Middle frontal gyrus (tissue), 1 donor: ENCODE results near the gene SIGMAR1.
"Not testable (repeated sequence)": the region's sequence is repeated elsewhere in the genome, so short reads cannot be mapped to it uniquely, and the experiment has no call there.

Experiments
- DNase-seq: peaks from one replicate; pipeline ENCODE4 v3.0.0-alpha.2; 2015; ENCODE audit warnings: low spot score; ENCODE audit errors: extremely low spot score

SIGMAR1 gene

GRCh38 chr9:34655394-34655793 is 17.8 kb upstream of the SIGMAR1 start:
- DNase-seq: no peak

GRCh38 chr9:34654323-34655051 is 16.9 kb upstream of the SIGMAR1 start:
- DNase-seq: peak; percentile 39

- DNase-seq: no peak
These were observed 15.8 kb upstream of the SIGMAR1 start for GRCh38 chr9:34653151-34654072.

GRCh38 chr9:34652602-34653000 is 15.0 kb upstream of the SIGMAR1 start:
- no peak for DNase-seq

GRCh38 chr9:34651876-34652601 is 14.5 kb upstream of the SIGMAR1 start, which contains the start of gene IL11RA:
TSS of gene IL11RA (plus strand) at chr9:34652185. CDS start at chr9:34655218, 3,033 bp downstream.
- DNase-seq: peak; percentile 71

GRCh38 chr9:34651321-34651720 is 13.7 kb upstream of the SIGMAR1 start:
- no peak for DNase-seq

GRCh38 chr9:34650816-34651215 is 13.2 kb upstream of the SIGMAR1 start:
- no peak for DNase-seq

GRCh38 chr9:34648673-34649072 is 11.1 kb upstream of the SIGMAR1 start:
- no peak for DNase-seq

- no peak for DNase-seq
These were observed 10.1 kb upstream of the SIGMAR1 start for GRCh38 chr9:34647651-34648050.

- no peak for DNase-seq
These were observed 9.5 kb upstream of the SIGMAR1 start for GRCh38 chr9:34647084-34647403.

- peak; percentile 66 for DNase-seq
These were observed 8.9 kb upstream of the SIGMAR1 start, which contains the start of gene GALT for GRCh38 chr9:34646211-34647083. TSS of gene GALT (plus strand) at chr9:34646675. CDS start at chr9:34646705, 30 bp downstream.

- no peak for DNase-seq
These were observed 7.3 kb upstream of the SIGMAR1 start for GRCh38 chr9:34644766-34645314.

GRCh38 chr9:34642679-34643078 is 5.1 kb upstream of the SIGMAR1 start:
- no peak for DNase-seq

GRCh38 chr9:34639322-34639721 is 1.7 kb upstream of the SIGMAR1 start:
- DNase-seq: not testable (repeated sequence)

GRCh38 chr9:34638138-34638445 is 505 bp upstream of the SIGMAR1 start:
- no peak for DNase-seq

GRCh38 chr9:34636791-34637355 is 714 bp downstream of the SIGMAR1 start:
- no peak for DNase-seq

- DNase-seq: no peak
These were observed 2.0 kb downstream of the SIGMAR1 start for GRCh38 chr9:34635556-34635955.

GRCh38 chr9:34634551-34635248 is 2.9 kb downstream of the SIGMAR1 start:
- DNase-seq: no peak

- DNase-seq: peak; percentile 46
These were observed 3.6 kb downstream of the SIGMAR1 start for GRCh38 chr9:34633851-34634550.
